IPS-20b (cell line): ENCODE data around the gene CRLF2.
A peak's percentile ranks its signal among the peaks of the same experiment; 100 is the strongest.
"Not testable (repeated sequence)": the region's sequence is repeated elsewhere in the genome, so short reads cannot be mapped to it uniquely, and the experiment has no call there.

Experiments used
- H3K27ac ChIP-seq: one replicate; pipeline ENCODE4 v1.5.1; 2013; ENCODE audit warnings: low read length
- H3K27me3 ChIP-seq: 2 replicates; pipeline ENCODE4 v1.6.1; 2013; ENCODE audit warnings: mild to moderate bottlenecking, low read length, inconsistent platforms; ENCODE audit not compliant: insufficient read depth
- H3K36me3 ChIP-seq: 2 replicates; pipeline ENCODE4 v1.6.1; 2013; ENCODE audit warnings: low read depth, mild to moderate bottlenecking, inconsistent platforms, low read length, moderate library complexity; ENCODE audit not compliant: insufficient read depth
- H3K4me1 ChIP-seq: 2 replicates; pipeline ENCODE4 v1.6.1; 2013; ENCODE audit warnings: mild to moderate bottlenecking, control low read depth, inconsistent platforms, low read length, moderate library complexity; ENCODE audit not compliant: insufficient read depth
- H3K4me3 ChIP-seq: 2 replicates; pipeline ENCODE4 v1.5.1; 2013; ENCODE audit warnings: mild to moderate bottlenecking, low read length, inconsistent platforms
- H3K9ac ChIP-seq: 2 replicates; pipeline ENCODE4 v1.6.1; 2013; ENCODE audit warnings: low read depth, mild to moderate bottlenecking, inconsistent platforms, low read length, moderate library complexity
- H3K9me3 ChIP-seq: 2 replicates; pipeline ENCODE4 v1.6.1; 2013; ENCODE audit warnings: mild to moderate bottlenecking, low read depth, low read length, inconsistent platforms; ENCODE audit not compliant: insufficient read depth

Gene CRLF2

DNA sequence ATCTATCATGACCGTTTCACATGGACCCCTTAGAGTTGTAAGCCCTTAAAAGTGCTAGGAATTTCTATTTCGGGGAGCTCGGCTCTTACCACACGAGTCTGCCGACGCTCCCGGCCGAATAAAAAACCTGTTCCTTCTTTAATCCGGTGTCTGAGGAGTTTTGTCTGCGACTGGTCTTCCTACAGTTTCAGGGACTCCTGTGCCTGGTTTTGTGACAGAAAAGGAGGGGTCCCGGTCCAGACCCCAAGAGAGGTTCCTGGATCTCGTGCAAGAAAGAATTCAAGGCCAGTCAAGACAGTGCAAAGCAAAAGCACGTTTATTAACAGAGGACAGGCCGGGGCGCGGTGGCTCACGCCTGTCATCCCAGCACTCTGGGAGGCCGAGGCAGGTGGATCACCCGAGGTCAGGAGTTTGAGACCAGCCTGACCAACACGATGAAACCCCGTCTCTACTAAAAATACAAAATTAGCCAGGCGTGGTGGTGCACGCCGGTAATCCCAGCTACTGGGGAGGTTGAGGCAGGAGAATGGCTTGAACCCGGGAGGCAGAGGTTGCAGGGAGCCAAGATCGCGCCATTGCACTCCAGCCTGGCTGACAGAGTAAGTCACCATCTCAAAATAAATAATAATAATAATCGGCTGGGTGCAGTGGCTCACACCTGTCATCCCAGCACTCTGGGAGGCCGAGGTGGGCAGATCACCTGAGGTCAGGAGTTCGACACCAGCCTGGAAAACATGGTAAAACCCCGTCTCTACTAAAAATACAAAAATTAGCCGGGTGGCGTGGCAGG lies 35.7 kb downstream of the CRLF2 start:
- H3K27me3 ChIP-seq, H3K36me3 ChIP-seq, H3K9ac ChIP-seq, H3K9me3 ChIP-seq, H3K27ac ChIP-seq, H3K4me3 ChIP-seq: not testable (repeated sequence)
- H3K4me1 ChIP-seq: peaks cover 15% of the 10 kb centered on the region; the same call in 1 of the 2 replicates

- not testable (repeated sequence) for H3K9ac ChIP-seq, H3K4me3 ChIP-seq, H3K27me3 ChIP-seq, H3K27ac ChIP-seq, H3K36me3 ChIP-seq, H3K9me3 ChIP-seq
- peaks cover 18% of the 10 kb centered on the region; the same call in 1 of the 2 replicates for H3K4me1 ChIP-seq
Measured at GRCh38 chrX:1174609-1175545, 37.6 kb downstream of the CRLF2 start.

DNA sequence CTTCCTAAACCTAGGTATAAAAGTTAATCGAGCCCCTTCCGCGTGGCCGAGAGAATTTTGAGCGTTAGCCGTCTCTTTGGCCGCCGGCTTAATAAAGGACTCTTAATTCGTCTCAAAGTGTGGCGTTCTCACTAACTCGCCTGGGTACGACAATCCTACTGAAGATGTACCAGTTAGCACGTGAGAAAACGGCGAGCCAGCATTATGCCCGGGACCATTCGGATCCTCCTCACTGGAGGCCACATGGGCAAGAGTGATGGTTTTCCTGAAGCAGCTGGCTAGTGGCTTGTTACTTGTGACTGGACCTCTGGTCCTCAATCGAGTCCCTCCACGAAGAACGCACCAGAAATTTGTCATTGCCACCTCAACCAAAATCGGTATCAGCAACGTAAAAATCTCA lies 39.0 kb downstream of the CRLF2 start:
- H3K4me3 ChIP-seq: not testable (repeated sequence)

DNA sequence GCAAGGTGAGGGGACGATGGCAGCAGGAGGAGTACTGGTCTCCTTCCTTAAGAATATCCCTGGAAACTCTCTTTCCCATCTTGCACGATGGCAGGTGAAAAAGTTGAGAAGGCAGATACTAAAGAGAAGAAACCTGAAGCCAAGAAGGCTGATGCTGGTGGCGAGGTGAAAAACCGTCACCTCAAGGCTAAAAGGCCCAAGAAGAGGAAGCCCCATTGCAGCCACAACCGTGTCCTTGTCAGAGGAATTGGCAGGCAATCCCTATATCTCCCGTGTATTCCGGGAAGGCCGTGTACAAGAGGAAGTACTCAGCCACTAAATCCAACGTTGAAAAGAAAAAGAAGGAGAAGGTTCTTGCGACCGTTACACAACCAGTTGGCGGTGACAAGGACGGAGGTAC lies 40.0 kb downstream of the CRLF2 start:
- peak overlapping the region; percentile 24; the same call in 1 of the 2 replicates for H3K4me3 ChIP-seq
- no peaks in the 10 kb centered on the region; the same call in none of the 2 replicates for H3K9me3 ChIP-seq
- H3K27me3 ChIP-seq: no peaks in the 10 kb centered on the region; the same call in none of the 2 replicates
- H3K36me3 ChIP-seq: no peaks in the 10 kb centered on the region
- peaks cover 14% of the 10 kb centered on the region; the same call in 1 of the 2 replicates for H3K4me1 ChIP-seq
- no peak overlapping the region for H3K9ac ChIP-seq
- H3K27ac ChIP-seq: no peak overlapping the region

More for the DNA sequence above, 39.0 kb downstream of the CRLF2 start:
- not testable (repeated sequence) for H3K9me3 ChIP-seq, H3K27ac ChIP-seq, H3K9ac ChIP-seq, H3K36me3 ChIP-seq, H3K27me3 ChIP-seq
- H3K4me1 ChIP-seq: peaks cover 14% of the 10 kb centered on the region; the same call in 1 of the 2 replicates

GRCh38 chrX:1171915-1172314 lies 40.5 kb downstream of the CRLF2 start:
- H3K4me1 ChIP-seq: peaks cover 14% of the 10 kb centered on the region; the same call in 1 of the 2 replicates
- not testable (repeated sequence) for H3K27me3 ChIP-seq, H3K9ac ChIP-seq, H3K9me3 ChIP-seq, H3K4me3 ChIP-seq, H3K36me3 ChIP-seq, H3K27ac ChIP-seq

DNA sequence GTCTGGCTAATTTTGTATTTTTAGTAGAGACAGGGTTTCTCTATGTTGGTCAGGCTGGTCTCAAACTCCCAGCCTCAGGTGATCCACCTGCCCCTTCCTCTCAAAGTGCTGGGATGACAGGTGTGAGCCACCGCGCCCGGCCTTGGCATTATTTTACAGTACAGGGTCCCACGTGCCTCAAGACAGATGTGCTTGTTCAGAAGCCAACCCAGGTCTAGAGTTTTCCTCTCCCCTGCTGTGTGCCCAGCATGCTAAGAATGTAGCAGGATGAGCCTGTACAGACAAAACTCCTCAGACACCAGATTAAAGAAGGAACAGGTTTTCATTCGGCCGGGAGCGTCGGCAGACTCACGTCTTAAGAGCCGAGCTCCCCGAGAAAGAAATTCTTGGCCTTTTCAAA lies 42.2 kb downstream of the CRLF2 start:
- Histone ChIP-seq H3K4me1 (peaks cover 14% of the 10 kb centered on the region; the same call in 1 of the 2 replicates), H3K27me3 (no peaks in the 10 kb centered on the region; the same call in none of the 2 replicates), H3K9ac (no peak overlapping the region), H3K4me3 (no peak overlapping the region), H3K36me3 (no peaks in the 10 kb centered on the region), H3K27ac (no peak overlapping the region), H3K9me3 (no peaks in the 10 kb centered on the region; the same call in none of the 2 replicates)

GRCh38 chrX:1169189-1169588 lies 43.3 kb downstream of the CRLF2 start:
- Histone ChIP-seq H3K4me3 (no peak overlapping the region), H3K9ac (no peak overlapping the region), H3K27ac (no peak overlapping the region), H3K9me3 (no peaks in the 10 kb centered on the region; the same call in none of the 2 replicates), H3K27me3 (no peaks in the 10 kb centered on the region; the same call in 1 of the 2 replicates), H3K4me1 (peaks cover 14% of the 10 kb centered on the region; the same call in 1 of the 2 replicates), H3K36me3 (no peaks in the 10 kb centered on the region)

DNA sequence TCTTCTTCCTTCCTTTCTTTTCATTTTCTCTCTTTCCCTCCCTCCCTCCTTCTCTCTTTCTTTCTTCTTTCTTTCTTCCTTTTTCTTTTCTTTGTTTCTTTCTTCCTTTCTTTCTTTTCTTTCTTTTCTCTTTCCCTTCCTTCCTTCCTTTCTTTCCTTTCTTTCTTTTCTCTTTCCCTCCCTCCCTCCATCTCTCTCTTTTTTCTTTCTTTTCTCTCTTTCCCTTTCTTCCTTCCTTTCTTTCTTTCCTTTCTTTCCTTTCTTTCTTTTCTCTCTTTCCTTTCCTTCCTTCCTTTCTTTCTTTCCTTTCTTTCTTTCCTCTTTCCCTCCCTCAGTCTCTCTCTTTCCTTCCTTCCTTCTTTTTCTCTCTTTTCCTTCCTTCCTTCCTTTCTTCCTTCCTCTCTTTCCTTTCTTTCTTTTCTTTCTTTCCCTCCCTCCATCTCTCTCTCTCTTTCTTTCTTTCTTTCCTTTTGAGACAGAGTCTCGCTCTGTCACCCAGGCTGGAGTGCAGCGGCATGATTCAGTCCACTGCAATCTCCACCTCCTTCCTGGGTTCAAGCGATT lies 44.4 kb downstream of the CRLF2 start:
- Histone ChIP-seq H3K27me3 (no peaks in the 10 kb centered on the region; the same call in 1 of the 2 replicates), H3K9me3 (no peaks in the 10 kb centered on the region; the same call in none of the 2 replicates), H3K36me3 (no peaks in the 10 kb centered on the region), H3K4me3 (no peak overlapping the region), H3K4me1 (peaks cover 12% of the 10 kb centered on the region; the same call in 1 of the 2 replicates), H3K27ac (no peak overlapping the region), H3K9ac (no peak overlapping the region)

GRCh38 chrX:1167466-1167865 lies 45.0 kb downstream of the CRLF2 start:
- H3K9ac ChIP-seq: no peak overlapping the region
- no peaks in the 10 kb centered on the region; the same call in 1 of the 2 replicates for H3K27me3 ChIP-seq
- peaks cover 7% of the 10 kb centered on the region; the same call in 1 of the 2 replicates for H3K4me1 ChIP-seq
- no peaks in the 10 kb centered on the region for H3K36me3 ChIP-seq
- H3K4me3 ChIP-seq: no peak overlapping the region
- H3K27ac ChIP-seq: no peak overlapping the region
- no peaks in the 10 kb centered on the region; the same call in none of the 2 replicates for H3K9me3 ChIP-seq

GRCh38 chrX:1165535-1166196 lies 46.8 kb downstream of the CRLF2 start:
- no peaks in the 10 kb centered on the region for H3K27me3 ChIP-seq
- no peak overlapping the region for H3K9ac ChIP-seq
- H3K27ac ChIP-seq: no peak overlapping the region
- no peak overlapping the region for H3K4me3 ChIP-seq
- no peaks in the 10 kb centered on the region for H3K36me3 ChIP-seq
- H3K4me1 ChIP-seq: 0 out of 2 replicates have a peak, but pooled peaks cover 3% of the 10 kb centered on the region
- no peaks in the 10 kb centered on the region; the same call in none of the 2 replicates for H3K9me3 ChIP-seq
